Measurements from ENCODE around the gene FCGR3B.
"Not testable (repeated sequence)": the region's sequence is repeated elsewhere in the genome, so short reads cannot be mapped to it uniquely, and the experiment has no call there.

The FCGR3B gene

GRCh38 chr1:161638251-161638993 lies 7.4 kb upstream of the FCGR3B start:
- not testable (repeated sequence) for DNase-seq

GRCh38 chr1:161636976-161637375 lies 6.0 kb upstream of the FCGR3B start:
- not testable (repeated sequence) for DNase-seq

GRCh38 chr1:161636189-161636782 lies 5.3 kb upstream of the FCGR3B start:
- not testable (repeated sequence) for DNase-seq

DNA sequence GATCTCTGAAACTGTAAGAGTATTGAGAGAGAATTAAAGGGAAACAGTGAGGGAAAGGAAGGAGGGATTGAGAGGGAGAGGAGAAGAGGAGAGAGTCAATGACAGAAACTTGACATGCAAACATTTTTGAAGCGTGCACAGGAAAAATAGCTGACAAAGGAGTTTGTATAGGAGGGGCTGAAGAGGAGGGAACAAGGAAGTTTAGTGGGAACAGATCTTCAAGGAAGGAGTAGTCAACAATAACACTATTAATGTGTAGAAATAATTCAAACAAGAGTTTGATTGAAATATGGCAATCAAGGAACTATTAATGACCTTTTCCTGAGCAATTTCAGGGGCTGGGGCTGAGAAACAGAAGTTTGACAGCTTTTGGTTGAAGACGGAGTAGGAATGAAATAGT lies 4.0 kb upstream of the FCGR3B start:
- DNase-seq = not testable (repeated sequence)

GRCh38 chr1:161630128-161630742 lies 741 bp downstream of the FCGR3B start:
- not testable (repeated sequence) for DNase-seq

DNA sequence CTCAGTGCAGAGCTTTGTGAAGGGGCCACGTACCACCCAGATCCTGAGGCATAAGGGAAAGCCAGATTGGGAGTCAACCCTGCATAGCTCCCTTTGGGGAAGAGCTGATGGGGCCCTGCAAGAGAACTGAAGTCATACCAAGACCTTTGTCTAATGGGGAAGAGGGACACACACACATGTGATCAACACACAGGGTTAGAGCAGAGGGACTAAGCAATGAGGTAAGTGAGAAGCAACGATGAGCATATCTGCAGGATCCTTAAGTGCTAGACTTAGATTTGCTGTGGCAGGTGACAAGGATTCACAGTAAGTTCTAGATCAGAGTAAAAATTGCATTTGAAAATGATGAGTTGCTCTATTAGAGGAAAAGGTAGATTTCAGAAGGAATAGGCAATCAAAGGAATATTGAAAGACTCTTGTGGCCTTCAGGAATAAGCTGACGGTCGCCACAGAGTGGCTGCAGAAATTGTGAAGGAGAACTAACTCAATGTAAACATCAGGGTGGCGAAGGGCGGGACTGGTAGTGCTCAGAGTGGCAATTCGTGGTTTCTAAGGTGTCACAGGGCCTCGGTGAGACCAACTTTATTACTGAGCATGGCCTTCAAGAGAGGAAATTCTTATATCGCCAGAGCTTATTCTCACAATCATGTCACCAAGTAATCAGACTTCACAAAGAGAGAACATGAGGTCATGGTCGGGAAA lies 4.4 kb downstream of the FCGR3B start:
- DNase-seq = not testable (repeated sequence)

DNA sequence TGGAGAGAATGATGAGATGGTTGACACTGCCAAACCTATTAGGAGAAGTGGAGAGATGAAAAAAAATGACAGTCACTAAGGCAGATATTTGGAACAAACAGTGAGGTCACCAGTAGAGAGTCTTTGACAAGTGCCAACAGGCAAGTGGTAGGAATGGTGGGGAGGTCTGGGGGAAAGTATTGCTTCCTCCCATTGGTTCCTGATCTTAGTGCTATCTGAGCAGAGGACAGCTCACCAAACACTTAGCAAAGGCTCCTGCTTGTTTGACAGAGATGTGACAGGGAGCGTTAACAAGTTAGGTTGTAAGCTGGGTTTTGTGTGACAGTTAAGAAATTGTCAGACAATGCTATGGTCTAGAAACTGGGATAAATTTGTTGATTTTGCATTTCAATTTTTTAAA lies 6.4 kb downstream of the FCGR3B start:
- not testable (repeated sequence) for DNase-seq

DNA sequence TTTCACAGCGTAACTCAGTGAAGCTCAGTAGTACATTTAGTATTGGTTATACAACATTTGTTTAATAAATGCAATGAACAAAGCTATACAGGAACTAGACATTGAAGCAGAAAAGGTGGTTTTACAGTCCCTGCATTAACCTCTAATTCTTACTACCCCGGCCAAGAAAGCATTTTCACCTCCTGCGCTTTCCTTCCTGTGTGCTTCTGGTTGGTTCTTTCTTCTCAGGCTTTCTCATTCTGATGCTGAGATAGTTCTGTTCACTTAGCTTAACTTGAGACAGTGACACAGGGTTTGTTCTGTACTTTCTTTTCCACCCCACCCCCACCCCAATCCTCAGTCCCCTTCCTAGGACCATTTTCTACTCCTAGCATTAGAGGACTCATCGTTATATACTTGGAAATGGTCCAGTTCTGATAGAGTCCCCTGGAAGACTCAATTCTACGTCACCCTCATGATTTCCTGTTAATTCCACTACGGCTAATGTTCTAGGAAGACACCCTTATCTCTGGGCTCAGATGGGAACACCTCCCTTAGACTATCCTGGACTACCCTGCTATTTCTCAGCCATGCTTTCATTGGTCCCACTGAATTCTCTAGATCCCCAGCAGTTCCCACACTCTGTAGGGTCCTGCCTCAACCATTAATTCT lies 7.5 kb downstream of the FCGR3B start:
- not testable (repeated sequence) for DNase-seq

- not testable (repeated sequence) for DNase-seq
Measured at GRCh38 chr1:161622054-161622453, 8.9 kb downstream of the FCGR3B start.

GRCh38 chr1:161621181-161622000 lies 9.6 kb downstream of the FCGR3B start:
- DNase-seq = peak; percentile 27

DNA sequence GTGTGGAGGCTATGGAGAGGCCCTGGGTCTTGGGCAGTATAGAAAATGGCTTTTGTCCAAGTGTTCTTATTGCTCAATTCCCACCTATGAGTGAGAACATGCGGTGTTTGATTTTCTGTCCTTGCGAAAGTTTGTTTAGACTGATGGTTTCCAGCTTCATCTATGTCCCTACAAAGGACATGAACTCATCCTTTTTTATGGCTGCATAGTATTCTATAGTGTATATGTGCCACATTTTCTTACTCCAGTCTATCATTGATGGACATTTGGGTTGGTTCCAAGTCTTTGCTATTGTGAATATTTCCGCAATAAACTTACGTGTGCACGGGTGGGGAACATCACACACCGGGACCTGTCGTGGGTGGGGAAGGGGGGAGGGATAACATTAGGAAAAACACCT lies 10.6 kb downstream of the FCGR3B start:
- not testable (repeated sequence) for DNase-seq

- DNase-seq = not testable (repeated sequence)
Measured at GRCh38 chr1:161618517-161618916, 12.5 kb downstream of the FCGR3B start.

DNA sequence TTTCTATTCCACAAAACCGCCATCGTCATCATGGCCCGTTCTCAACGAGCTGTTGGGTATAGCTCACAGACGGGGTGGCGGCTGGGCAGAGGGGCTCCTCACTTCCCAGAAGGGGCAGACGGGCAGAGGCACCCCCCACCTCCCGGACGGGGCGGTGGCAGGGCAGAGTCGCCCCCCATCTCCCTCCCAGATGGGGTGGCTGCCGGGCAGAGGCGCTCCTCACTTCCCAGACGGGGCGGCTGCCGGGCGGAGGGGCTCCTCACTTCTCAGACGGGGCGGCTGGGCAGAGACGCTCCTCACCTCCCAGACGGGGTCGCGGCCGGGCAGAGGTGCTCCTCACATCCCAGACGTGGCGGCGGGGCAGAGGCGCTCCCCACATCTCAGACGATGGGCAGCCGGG lies 14.6 kb downstream of the FCGR3B start:
- DNase-seq = not testable (repeated sequence)

- DNase-seq = not testable (repeated sequence)
Measured at GRCh38 chr1:161613142-161613514, 17.8 kb downstream of the FCGR3B start.

DNA sequence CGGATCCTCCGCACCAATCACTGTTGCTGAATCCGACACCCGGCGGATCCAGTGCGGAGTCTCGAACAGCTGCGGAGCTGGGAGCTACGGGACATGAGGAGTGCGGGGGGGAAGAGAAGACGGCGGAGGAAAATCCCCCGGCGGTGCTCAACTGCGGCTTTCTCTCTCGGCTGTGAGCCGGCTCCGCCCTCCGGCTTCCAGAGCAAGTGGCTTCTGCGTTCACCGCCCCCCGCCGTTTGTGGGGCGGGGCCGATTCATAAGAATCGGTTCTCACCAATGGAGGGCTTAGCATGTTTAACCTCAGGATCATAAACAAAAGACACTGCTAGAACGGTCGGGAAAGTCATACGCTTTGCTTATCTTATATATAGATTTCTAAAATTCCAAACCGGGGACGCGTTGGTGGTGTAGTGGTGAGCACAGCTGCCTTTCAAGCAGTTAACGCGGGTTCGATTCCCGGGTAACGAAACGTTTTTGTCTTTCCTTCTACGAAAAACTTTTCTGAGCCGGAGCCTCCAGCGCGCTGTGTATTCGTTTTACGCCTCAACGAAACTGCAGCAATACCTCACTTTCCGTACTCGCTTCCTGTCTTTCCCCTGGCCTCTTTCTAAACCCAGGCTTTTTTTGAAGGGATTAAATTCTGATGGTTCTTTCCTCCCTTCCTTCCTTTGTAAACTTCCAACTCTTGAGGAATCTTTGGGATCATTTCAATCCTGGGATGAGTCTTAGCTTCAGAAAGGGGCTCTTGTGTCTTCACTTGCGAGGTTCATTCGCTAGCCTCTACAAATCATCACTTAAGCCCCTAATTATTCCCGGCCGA lies 18.4 kb downstream of the FCGR3B start:
- DNase-seq = peak; percentile 95

DNA sequence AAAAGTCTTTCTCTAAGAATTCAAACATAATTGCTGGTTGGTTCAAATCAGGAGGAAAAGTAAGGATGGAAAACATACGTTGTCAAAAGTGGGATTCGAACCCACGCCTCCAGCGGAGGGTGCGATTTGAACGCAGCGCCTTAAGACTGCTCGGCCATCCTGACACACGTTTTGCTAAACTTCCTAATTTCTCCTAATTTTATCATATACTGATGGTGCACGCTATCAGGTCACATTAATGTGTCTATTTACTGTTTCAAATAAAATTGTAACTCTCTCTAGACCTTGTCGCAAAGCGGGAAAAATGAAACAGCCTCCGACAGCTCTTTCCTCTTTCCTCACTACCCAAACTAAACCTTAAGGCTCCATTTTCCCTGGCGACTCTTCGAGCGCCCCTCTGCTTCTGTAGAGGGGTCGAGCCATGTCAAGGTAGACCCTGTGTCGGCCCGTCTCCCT lies 19.1 kb downstream of the FCGR3B start:
- DNase-seq = peak; percentile 23

GRCh38 chr1:161610198-161610597 lies 20.8 kb downstream of the FCGR3B start:
- DNase-seq = not testable (repeated sequence)

GRCh38 chr1:161606541-161607336 lies 24.2 kb downstream of the FCGR3B start:
- DNase-seq = not testable (repeated sequence)

GRCh38 chr1:161605762-161606540 lies 25.0 kb downstream of the FCGR3B start:
- DNase-seq = not testable (repeated sequence)
